Embryonic facial prominence (tissue), 1 donor: Measurements from ENCODE around the gene PTPRJ.

Source experiments
- DNase-seq: peaks from one replicate; pipeline ENCODE4 v3.0.0-alpha.2; 2016; ENCODE audit errors: extremely low spot score

PTPRJ gene

GRCh38 chr11:48040830-48041444 is 60.6 kb downstream of the PTPRJ start:
- DNase-seq, result no peak

GRCh38 chr11:48041877-48042695 is 61.7 kb downstream of the PTPRJ start:
- no peak for DNase-seq

GRCh38 chr11:48043111-48043990 is 63.0 kb downstream of the PTPRJ start:
- DNase-seq, result no peak

- no peak for DNase-seq
Observed at GRCh38 chr11:48043991-48044512, 63.7 kb downstream of the PTPRJ start.

GRCh38 chr11:48044577-48044976 is 64.2 kb downstream of the PTPRJ start:
- DNase-seq, result no peak

- no peak for DNase-seq
Observed at GRCh38 chr11:48045536-48045935, 65.2 kb downstream of the PTPRJ start.

GRCh38 chr11:48047616-48048015 is 67.3 kb downstream of the PTPRJ start:
- DNase-seq, result no peak

GRCh38 chr11:48049036-48049435 is 68.7 kb downstream of the PTPRJ start:
- no peak for DNase-seq

GRCh38 chr11:48050304-48050703 is 69.9 kb downstream of the PTPRJ start:
- no peak for DNase-seq

- DNase-seq, result no peak
Observed at GRCh38 chr11:48051217-48051830, 71.0 kb downstream of the PTPRJ start.

GRCh38 chr11:48052183-48053044 is 72.1 kb downstream of the PTPRJ start:
- no peak for DNase-seq

GRCh38 chr11:48054994-48055291 is 74.6 kb downstream of the PTPRJ start:
- no peak for DNase-seq

- DNase-seq, result no peak
Observed at GRCh38 chr11:48055292-48056132, 75.2 kb downstream of the PTPRJ start.

- no peak for DNase-seq
Observed at GRCh38 chr11:48056325-48057183, 76.2 kb downstream of the PTPRJ start.

- no peak for DNase-seq
Observed at GRCh38 chr11:48058064-48058463, 77.7 kb downstream of the PTPRJ start.

GRCh38 chr11:48058788-48059187 is 78.4 kb downstream of the PTPRJ start:
- no peak for DNase-seq

- no peak for DNase-seq
Observed at GRCh38 chr11:48062649-48063048, 82.3 kb downstream of the PTPRJ start.

GRCh38 chr11:48063424-48063978 is 83.1 kb downstream of the PTPRJ start:
- peak; percentile 60 for DNase-seq

- DNase-seq, result no peak
Observed at GRCh38 chr11:48064306-48064705, 83.9 kb downstream of the PTPRJ start.
